Activated T-cell treated with anti-CD3 and anti-CD28 coated beads, Interleukin-2, amount 50 U/mL, for 48 hours (primary cell): ENCODE measurements around the gene DHPS.
A peak's percentile ranks its signal among the peaks of the same experiment; 100 is the strongest.
"Not testable (repeated sequence)": the region's sequence is repeated elsewhere in the genome, so short reads cannot be mapped to it uniquely, and the experiment has no call there.

Experiments
- DNase-seq, 2 experiments: peaks; one replicate each; pipeline ENCODE4 v3.0.0-alpha.2; 2020

The DHPS gene

DNA sequence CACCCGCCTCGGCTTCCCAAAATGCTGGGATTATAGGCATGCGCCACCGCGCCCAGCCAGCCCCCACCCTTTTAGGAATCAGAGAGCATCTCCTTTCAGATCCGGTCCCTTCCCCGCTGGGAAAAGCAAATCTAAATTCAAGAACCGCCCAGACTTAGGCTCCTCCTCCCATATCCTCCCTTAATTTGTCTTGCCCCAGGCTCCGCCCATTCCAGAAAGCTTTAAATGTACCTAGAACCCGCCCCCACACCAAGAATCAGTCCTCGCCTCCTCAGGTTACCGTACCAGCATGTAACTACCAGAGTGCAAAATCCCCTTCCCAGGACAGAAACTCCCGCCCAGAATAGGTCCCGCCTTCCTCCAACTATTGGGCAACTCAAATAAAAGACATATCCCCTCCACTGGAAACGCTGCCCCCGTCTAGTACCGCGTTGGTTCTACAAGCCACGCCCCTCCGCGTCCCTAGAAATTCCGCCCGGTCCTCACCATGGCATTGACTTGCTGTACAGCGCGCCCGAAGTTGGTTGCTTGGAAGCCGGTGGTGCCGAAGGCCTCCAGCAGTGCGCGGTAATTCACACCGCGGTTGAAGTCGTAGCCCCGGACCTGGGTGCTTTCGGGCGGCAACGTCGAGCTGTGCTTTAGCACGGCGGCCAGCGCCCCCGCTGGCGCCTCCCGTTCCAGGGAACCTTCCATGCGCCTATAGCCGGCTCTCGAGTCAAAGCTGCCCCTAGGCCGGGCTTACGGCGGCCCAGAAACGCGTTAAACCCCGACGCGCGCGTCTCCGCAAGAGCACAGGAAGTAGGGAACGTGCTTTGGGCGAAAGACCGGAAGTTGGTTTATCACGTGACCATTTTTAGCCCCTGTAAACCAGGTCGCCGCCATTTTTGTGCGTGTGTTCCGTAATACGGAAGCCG, at the start of gene DHPS:
Gene DHPS, minus strand, starts transcription at position 807 of the 914 bp plus-strand sequence. Its CDS starts 114 bp downstream, at position 693.
- DNase-seq = peak; percentile 90 to 91

DNA sequence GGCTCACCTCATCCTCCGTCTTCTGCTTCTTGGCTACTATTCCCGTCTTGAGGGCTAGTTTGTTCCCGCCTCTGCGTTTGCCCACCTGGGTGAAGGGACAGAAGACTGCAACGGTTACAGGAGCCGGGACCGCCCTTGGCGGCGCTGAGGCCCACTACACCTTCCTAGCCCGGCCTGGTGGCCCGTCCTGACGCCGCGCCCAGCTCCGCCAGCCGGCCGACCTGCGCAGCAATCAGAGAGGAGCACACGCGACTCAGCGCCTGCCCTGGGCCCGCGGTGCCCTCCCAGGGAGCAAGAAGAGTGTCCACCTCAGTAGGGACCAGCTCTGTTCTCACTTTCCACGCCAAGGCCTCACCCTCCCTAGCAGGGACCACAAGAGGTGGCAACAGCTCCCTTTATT, 49.7 kb upstream of the DHPS start:
- no peak for DNase-seq

DNA sequence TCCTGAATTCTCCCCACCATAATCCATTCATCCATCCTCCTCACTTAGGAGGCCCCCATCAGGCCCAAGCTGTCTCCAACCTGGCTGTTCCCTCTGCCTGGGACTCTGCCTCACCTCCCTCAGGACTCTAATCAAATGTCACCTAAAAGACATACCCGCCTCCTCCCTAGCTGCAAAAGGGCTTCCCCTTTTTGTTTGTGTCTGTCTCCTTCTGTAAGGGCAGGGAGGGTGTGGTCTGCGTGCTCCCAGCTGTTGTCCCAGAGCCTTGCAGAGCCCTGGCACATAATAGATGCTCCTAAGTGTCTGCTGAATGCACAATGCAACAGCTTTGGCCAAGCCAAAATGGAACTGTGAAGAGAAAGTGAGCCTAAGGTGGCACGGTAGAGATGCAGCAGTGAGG, 48.4 kb upstream of the DHPS start:
- DNase-seq = no peak

DNA sequence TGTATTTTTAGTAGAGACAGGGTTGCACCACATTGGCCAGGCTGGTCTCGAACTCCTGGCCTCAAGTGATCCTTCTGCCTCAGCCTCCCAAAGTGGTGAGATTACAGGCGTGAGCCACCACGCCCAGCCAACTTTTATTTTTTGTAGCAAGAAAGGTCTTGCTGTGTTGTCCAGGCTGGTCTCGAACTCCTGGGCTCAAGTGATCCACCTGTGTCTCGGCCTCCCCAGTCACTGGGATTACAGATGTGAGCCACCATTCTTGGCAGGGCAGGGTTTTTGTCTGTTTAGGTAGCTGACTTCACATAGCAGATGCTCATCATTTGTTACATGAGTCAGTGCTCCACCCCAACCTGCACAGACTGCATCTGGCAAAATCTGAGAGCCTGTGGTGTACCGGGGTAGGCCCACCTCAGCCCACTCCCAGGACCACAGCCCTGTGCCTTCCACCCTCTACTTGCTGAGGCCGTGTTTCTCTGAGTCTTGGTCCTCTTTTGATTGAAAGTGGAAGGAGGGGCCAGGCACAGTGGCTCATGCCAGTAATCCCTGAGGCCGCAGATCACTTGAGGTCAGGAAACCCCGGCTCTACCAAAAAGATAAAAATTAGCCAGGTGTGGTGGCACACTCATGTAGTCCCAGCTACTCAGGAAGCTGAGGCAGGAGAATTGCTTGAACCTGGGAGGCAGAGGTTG, 46.2 kb upstream of the DHPS start:
- DNase-seq = no peak

DNA sequence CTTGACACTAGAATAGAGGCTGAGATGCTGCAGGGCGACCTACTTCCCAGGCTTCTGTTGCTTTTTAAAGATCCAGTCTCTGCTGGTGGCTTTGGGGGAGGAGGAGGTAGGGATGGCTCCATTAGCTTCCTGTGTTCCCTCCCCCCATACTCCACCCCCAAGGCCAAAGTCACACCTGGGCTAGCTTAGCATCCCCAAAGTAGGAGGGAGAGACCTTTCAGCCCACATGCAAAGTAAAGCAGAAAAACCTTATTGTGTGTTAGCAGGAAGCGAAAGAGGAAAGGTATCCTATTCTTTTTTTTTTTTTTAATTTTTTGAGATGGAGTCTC, 45.3 kb upstream of the DHPS start:
- no peak for DNase-seq

DNA sequence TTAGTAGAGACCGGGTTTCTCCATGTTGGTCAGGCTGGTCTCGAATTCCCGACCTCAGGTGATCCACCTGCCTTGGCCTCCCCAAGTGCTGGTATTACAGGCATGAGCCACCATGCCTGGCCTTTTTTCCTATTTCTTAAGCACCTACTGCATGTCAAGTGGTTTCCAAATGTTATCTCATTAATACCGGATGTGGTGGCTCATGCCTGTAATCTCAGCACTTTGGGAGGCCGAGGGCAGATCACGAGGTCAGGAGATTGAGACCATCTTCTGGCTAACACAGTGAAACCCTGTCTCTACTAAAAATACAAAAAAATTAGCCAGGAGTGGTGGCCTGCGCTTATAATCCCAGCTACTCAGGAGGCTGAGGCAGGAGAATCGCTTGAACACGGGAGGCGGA, 43.9 kb upstream of the DHPS start:
- DNase-seq = not testable (repeated sequence)

DNA sequence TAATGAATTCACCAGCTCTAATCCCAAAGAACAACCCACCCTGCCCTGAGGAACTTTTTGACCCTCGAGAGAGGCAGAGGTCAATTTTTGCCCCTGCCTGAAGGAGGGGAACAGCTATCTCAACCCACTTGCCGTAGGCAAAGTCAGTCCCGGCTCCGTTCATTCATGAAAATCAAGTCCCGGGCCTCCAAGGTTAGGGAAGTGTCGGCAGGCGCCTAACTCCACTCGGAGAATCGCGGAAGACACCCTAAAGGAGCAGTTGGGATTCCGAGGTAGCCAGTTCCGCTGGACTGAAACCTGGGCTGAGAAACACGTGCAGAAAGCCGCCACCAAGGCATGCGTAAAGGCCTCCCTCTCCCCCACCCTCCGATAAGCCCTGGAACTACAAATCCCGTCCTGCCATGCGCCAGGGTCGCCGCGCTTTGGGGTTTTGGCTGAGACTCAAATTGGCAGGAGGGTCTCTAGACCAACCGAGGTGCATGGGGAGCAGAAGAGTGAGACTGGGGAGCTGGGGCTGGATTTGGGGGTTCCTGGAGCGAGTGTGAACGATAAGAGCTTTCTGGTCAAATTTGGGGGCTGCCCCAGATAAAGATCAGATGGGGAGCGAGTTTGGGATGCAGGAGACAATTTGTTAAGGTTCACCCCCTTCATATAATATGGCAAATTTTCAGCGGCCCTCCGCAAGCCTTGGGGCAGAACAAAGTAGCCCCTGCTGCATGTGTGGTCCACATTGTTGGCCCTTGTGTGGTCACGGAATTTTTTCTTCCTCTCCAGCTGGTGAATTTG, 42.2 kb upstream of the DHPS start, which contains the start of gene TNPO2:
Gene TNPO2, minus strand, starts transcription at position 292 of the 786 bp plus-strand sequence. CDS start 2,955 bp downstream, outside the sequence.
- DNase-seq = peak; percentile 84

DNA sequence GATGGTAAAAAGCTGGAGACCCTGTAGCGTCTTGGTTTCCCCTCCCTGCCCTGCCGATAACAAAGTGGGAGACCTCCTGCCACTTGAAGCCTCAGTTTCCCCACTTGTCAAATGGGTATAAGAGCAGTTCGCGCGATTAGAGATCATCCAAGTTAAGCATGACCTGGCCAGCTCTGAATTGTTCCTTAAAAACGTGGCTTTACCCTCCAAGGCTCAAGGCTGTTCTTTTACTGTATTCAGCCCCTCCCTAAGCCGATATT, 41.6 kb upstream of the DHPS start:
- peak in 1 of 2 experiments; percentile 56 for DNase-seq

DNA sequence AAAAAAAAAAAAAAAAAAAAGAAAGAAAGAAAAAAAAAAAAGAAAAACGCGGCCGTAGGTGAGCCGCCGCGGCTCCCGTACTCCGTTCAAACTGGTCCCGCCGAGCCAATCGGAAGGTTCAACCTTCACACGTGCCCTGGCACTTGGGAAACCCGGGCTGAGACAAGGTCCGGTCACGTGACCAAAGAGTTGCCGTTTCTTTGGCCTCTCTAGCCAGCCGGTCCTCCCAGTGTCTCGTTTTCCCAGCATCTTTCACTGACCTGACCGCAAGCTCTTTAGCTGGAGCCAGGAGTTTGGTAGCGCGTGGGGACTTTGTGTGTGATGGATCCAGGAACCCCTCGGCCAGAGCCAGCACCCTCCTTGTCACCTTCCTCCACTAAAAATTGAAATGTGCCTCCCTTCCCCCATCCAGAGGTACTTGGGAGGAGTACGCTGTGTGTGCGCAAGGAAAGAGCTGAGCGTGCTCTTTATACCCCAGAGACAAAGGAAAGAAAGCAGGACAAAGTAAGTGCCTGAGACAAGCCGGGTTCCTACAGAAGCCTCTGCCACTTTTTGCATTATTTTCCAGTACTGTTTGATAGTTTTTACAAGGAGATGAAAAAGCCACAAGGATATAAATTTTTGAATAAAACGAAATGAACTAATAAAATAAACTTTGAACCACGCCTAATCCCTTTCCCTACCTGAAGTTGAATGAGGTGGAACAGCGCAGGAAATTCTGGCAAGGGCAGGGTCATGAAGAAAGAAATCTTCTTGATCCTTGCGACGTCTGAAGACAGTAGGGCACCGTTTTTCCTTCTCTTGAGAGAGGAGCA, 41.1 kb upstream of the DHPS start:
- peak; percentile 93 to 94 for DNase-seq

DNA sequence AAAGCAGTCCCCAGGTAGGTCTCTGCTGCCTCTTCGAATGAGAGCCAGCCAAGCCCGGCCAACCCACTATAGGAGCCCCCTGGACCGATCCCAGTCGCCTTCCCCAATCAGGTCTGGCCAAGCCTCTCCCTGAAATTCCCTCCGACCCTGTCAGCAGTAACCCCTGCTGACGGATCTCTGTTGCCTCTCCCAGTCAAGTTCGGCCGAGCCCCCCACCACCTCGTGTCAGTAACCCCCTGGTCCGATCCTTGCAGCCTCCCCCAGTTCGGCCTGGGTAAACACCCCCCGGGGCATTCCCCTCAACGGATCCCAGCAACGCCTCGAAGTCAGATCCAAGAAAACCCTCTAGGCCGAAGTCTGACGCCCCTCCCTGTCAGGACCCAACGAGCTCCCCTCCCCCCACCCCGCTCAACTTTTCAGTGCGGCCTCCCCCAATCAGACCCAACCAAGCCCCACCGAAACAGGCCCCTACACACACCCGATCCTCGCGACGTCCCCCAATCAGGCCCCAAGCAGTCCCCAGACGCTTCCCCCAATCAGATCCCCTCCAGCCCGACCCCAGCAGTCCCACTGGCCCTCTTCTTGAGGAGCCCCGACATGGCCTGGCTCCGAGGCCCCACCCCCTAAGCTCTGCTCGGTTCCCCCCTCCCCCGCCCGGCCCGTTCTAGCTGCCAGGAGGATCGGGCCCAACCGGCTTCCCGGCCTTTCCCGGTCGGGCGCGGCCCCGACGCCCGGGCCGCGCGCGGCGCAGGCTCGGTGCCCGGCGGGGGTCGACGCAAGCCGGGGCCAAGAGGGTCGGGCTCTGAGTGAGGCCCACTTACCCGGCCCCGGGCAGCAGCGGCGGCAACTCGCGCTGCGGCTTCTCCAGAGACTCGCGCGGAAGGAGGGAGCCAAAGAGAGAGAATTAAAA, 40.2 kb upstream of the DHPS start:
- peak; percentile 61 to 71 for DNase-seq

DNA sequence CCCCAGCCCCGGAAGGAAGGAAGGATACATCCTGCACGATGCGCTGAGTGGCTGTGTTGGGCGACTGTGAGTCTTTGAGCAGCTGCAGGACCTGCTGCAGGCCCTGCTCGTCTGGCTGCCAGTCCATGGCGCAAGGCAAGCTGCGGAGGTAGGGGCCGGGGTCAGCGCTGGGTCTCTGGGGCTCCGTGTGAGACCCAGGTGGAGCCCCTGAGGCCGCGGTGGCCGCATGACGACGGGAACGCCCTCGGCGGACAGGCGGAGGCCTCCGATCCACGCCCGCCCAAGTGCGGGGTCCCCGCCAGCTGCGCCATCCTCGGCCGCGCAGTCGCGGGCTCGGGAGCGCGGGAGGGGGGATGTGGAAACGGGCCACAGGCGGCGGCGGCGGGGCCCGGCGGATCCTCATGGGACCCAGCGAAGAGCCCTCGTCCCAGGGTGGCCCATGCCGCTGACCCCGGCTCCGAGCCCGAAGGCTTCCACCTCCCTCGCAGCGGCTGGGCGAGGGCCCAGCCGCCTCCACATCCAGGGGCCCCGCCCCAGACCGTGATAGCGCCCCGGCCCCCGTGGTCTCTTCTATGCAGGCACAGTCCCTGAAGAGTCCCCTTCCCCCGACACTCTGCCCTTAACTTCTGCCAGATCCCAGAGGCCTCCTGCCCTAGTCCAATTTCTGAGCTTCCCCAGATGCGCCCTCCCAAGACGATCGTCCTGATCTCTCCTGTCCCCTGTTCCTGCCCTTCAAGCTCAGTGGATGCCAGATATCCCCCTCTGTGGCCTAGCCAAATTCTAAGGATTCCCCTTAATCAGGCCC, 39.4 kb upstream of the DHPS start:
- peak in 1 of 2 experiments; percentile 43 for DNase-seq

DNA sequence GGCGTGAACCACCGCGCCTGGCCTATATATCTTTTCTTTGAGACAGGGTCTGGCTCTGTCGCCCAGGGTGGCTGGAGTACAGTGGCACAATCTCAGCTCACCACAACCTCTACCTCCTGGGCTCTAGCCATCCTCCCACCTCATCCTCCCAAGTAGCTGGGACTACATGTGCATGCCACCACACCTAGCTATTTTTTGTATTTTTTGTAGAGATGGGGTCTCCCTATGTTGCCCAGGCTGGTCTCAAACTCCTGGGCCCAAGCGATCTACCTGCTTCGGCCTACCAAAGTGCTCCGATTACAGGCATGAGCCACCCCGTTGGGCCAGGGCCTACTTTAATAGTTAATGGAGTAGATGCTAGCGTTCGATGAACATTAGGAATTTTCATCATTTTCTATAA, 38.6 kb upstream of the DHPS start:
- DNase-seq = no peak

DNA sequence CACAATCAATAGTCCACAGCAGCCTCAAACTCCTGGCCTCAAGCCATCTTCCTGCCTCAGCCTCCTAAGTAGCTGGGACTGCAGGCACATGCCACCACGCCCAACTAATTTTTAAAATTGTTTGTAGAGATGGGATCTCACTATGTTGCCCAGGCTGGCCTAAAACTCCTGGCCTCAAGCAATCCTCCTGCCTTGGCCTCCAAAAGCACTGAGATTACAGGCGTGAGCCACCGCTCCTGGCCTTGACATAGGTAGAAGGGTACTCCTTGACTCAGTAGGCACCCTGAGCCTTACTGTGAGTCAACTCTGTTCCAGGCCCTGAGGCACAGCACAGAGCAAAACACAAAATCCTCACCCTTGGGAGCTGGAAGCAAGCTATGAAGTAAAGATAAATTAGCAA, 34.2 kb upstream of the DHPS start:
- DNase-seq = no peak

DNA sequence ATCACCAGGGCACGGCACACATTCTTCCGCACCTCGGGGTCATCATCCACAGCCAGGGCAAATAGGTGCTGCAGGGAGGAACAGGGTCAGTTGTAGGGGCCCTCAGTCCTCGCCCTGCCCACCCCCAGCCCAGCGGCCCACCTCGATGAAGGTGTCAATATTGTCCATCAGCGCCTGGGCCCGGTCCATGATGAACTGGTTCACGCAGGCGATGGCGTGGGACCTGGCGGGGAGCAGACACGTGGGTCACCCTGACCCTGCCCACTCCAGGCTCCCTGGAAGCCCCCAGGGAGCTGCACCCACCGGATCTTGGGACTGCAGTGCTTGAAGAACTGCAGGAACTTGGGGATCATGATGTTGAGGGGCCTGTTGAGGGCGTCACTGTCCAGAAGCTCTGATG, 33.4 kb upstream of the DHPS start:
- no peak for DNase-seq

DNA sequence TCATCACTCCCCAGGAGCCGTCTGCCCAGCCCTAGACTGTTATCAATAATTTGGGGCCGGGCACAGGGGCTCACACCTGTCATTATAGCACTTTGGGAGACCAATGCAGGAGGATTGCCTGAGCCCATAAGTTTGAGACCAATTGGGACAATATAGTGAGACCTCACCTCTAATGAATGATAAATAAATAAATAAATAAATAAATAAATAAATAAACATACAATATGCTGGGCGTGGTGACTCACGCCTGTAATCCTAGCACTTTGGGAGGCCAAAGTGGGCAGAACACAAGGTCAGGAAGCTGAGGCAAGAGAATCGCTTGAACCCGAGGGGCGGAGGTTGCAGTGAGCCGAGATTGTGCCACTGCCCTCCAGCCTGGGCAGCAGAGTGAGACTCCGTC, 31.6 kb upstream of the DHPS start:
- not testable (repeated sequence) for DNase-seq

DNA sequence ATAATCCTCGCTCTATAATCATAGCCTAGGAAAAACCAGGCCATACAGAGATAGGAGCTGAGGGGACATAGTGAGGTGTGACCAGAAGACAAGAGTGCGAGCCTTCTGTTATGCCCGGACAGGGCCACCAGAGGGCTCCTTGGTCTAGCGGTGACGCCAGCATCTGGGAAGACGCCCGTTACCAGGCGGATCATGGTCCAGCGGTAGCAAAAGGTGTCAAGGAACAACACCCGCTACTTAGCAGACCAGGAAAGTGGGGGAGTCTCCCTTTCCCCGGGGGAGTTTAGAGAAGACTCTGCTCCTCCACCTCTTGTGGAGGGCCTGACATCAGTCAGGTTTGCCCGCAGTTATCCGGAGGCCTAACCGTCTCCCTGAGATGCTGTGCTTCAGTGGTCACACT, 30.4 kb upstream of the DHPS start:
- DNase-seq = peak in 1 of 2 experiments; percentile 47

DNA sequence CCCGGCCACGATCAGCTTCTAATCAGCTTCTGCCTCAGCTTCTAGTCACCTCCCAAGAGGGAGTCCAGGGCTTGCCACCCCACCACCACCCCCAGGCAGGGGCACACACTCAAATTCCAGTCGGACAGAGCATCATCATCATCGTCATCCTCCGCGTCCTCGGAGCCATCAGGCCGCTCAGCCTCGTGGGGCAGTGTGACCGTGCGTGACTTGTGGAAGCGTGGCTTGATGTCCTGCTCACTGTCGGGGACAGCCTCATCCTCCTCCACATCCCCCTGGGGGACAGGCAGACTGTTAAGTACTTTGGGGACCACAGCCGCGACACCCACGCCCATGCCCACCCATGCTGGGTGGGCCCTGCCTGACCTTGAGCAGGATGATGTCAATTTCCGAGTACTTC, 29.5 kb upstream of the DHPS start:
- DNase-seq = no peak

DNA sequence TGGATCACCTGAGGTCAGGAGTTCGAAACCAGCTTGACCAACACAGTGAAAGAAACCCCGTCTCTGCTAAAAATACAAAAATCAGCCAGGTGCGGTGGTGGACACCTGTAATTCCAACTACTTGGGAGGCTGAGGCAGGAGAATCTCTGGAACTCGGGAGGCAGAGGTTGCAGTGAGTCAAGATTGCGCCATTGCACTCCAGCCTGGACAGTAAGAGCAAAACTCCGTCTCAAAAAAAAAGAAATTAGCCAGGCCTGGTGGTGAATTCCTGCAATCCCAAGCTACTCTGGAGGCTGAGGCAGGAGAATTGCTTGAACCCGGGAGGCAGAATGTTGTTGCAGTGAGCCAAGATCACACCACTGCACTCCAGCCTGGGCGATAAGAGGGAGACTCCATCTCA, 27.0 kb upstream of the DHPS start:
- no peak for DNase-seq

DNA sequence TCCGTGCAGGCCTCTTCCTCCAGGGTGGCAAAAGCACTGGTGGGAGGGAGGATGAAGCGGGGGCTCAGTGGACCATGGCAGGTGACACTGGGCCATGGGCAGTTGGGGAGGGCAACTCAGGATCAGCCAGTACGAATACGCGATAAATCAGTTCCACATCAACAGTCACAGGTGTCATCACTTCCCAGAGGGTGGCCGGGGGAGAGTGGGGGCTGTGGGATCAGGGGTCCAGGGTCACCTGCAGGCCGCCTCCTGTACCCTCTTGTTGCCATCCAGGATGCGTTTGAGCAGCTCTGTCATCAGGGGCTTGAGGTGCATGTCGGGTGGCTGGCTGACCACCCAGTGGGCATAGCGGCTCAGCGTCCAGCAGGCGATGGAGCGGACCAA, 24.6 kb upstream of the DHPS start:
- DNase-seq = no peak

DNA sequence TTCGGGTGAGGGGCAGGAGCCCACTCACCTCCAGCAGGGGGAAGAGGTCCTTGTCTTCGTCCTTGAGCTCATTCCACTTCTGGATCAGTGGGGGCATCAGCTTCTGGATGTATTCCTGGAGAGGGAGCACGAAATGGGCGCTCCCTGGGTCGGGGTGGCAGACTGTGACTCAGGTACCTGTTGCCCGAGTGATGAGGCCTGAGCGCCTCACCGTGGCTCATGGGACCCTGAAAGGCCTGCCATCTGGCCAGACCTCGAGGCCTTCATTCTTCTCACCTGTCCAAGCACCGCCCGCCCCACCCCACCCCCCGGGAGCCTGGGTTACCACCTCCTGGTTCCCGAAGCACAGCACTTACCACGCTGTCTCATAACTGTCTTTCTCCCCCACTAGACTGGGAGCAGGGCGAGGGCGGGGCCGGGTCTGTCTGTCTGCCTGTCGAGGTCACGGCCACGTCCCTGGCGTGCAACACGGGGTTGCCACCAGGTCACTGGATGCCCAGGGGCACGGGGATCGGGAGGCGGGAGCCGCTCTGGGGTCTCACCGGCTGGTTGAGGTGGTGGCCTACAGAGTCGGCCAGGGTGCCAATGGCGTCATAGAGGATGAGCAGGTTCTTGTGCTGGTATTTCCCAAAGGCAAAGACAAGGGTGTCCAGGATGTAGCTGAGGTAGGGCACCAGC, 24.1 kb upstream of the DHPS start:
- no peak for DNase-seq
